CD4-positive, alpha-beta T cell (primary cell): ENCODE measurements around the gene CSPG4. TPM values are rescaled to one million over a fixed set of nuclear protein-coding genes. Genes with fewer than 3 reads are reported as not detected.

Experiments used
- ATAC-seq: fragments of 200-7000 bp; cut with Tn5 transposase; one replicate; pipeline ENCODE4 v1.10.0; 2022; ENCODE audit warnings: mild to moderate bottlenecking; ENCODE audit not compliant: poor library complexity
- CTCF ChIA-PET: fragments of 350-600 bp; sonication (Branson Sonifier 250); formaldehyde crosslinking; loops from one replicate; lab custom pipeline; 2021; ENCODE audit warnings: antibody characterized with exemption, inconsistent platforms; lab: Charles Lee
- POLR2A ChIA-PET: fragments of 350-600 bp; sonication (Branson Sonifier 250); formaldehyde crosslinking; loops from one replicate; lab custom pipeline; 2021; ENCODE audit warnings: antibody characterized with exemption, inconsistent platforms; lab: Charles Lee
- DNase-seq, 14 experiments: peaks; one replicate each; pipeline ENCODE4 v3.0.0-alpha.2; 2013 to 2020; ENCODE audit warnings: mixed read lengths in 2 of 14
- H3K27ac ChIP-seq, 2 donors: one replicate each; pipeline versions ENCODE4 v1.5.1 to v1.7.0; 2013; ENCODE audit warnings: low read length in 2 of 2, low read depth in 1 of 2, mild to moderate bottlenecking in 1 of 2
- H3K27me3 ChIP-seq, 2 experiments: 1 replicate in 1 of 2; 2 replicates in 1 of 2; pipeline versions ENCODE4 v1.6.1 to v1.7.0; 2013; ENCODE audit warnings: low read length in 2 of 2, control low read depth in 1 of 2, mild to moderate bottlenecking in 1 of 2, moderate library complexity in 1 of 2; ENCODE audit not compliant: insufficient read depth in 2 of 2, control insufficient read depth in 1 of 2
- H3K36me3 ChIP-seq: one replicate; pipeline ENCODE4 v1.6.1; 2013; ENCODE audit warnings: low read length, control low read depth; ENCODE audit not compliant: insufficient read depth
- H3K4me1 ChIP-seq: one replicate; pipeline ENCODE4 v1.6.1; 2013; ENCODE audit warnings: low read length, control low read depth; ENCODE audit not compliant: insufficient read depth
- H3K4me3 ChIP-seq: one replicate; pipeline ENCODE4 v1.5.1; 2013; ENCODE audit warnings: mild to moderate bottlenecking, low read length, moderate library complexity
- H3K9me3 ChIP-seq, 2 experiments: 1 replicate in 1 of 2; 2 replicates in 1 of 2; pipeline versions ENCODE4 v1.6.1 to v1.7.0; 2013; ENCODE audit warnings: low read length in 2 of 2, mild to moderate bottlenecking in 2 of 2, control low read depth in 1 of 2, moderate library complexity in 1 of 2; ENCODE audit not compliant: control insufficient read depth in 1 of 2, insufficient read depth in 1 of 2
- H3K27ac Mint-ChIP-seq: one replicate; pipeline ENCODE4 v1.8.0; 2020; ENCODE audit warnings: mixed read lengths
- H3K27me3 Mint-ChIP-seq: one replicate; pipeline ENCODE4 v1.8.0; 2021; ENCODE audit warnings: mixed read lengths
- H3K36me3 Mint-ChIP-seq: one replicate; pipeline ENCODE4 v1.8.0; 2021; ENCODE audit warnings: low read depth, mixed read lengths
- H3K4me1 Mint-ChIP-seq: one replicate; pipeline ENCODE4 v1.8.0; 2021; ENCODE audit warnings: low read depth, mixed read lengths
- H3K4me3 Mint-ChIP-seq: one replicate; pipeline ENCODE4 v1.8.0; 2020; ENCODE audit warnings: mild to moderate bottlenecking, mixed read lengths
- H3K9me3 Mint-ChIP-seq: one replicate; pipeline ENCODE4 v1.8.0; 2020; ENCODE audit warnings: mixed read lengths
- CTCF ChIP-seq: fragments of 200-600 bp; IDR thresholded peaks from one replicate; pipeline ENCODE4 v1.8.0; 2022; ENCODE audit warnings: antibody characterized with exemption, mild to moderate bottlenecking
- intact Hi-C, 2 experiments: fragments of 100-400 bp; cut with DNase I in 1 of 2; cut with micrococcal nuclease in 1 of 2; formaldehyde crosslinking; loops; one replicate each; pipeline versions ENCODE4 v1.15.1 to v1.9.0; 2023 to 2025; cut with DNase I, micrococcal nuclease
- total RNA-seq, 174 experiments: library from RNA in 2 of 174; stranded (reverse) in 2 of 174; gene quantifications; one replicate each; pipeline ENCODE4 v1.2.3 and lab custom pipeline; 2021 to 2026

CSPG4 gene
- total RNA-seq, 2 experiments from 2014 or later = not detected

- DNase-seq = no peak
- Histone ChIP-seq H3K36me3 (no peaks in the 10 kb centered on the region), H3K9me3 (no peaks in the 10 kb centered on the region), H3K27ac (no peak overlapping the region), H3K4me1 (peaks cover under 1% of the 10 kb centered on the region), H3K4me3 (no peak overlapping the region), H3K27me3 (peaks cover 0 to 4% of the 10 kb centered on the region in 2 experiments)
- Mint-ChIP-seq H3K9me3 (no peaks in the 10 kb centered on the region), H3K27ac (no peak overlapping the region), H3K4me3 (no peak overlapping the region), H3K27me3 (peaks cover 9% of the 10 kb centered on the region), H3K36me3 (no peaks in the 10 kb centered on the region), H3K4me1 (no peaks in the 10 kb centered on the region)
- ATAC-seq = no peak
- no peak for TF ChIP-seq CTCF
- POLR2A ChIA-PET = no interaction called here
- CTCF ChIA-PET = no interaction called here
- intact Hi-C loops = no loop called here
These were observed 23.8 kb downstream of the CSPG4 start for GRCh38 chr15:75688831-75689230.

GRCh38 chr15:75688278-75688557, 24.4 kb downstream of the CSPG4 start:
- H3K36me3 ChIP-seq = no peaks in the 10 kb centered on the region
- TF ChIP-seq CTCF = no peak
- H3K27ac ChIP-seq = no peak overlapping the region
- intact Hi-C loops = no loop called here
- H3K9me3 ChIP-seq = no peaks in the 10 kb centered on the region
- POLR2A ChIA-PET = no interaction called here
- Mint-ChIP-seq H3K4me1 (no peaks in the 10 kb centered on the region), H3K36me3 (no peaks in the 10 kb centered on the region), H3K27ac (no peak overlapping the region), H3K9me3 (no peaks in the 10 kb centered on the region), H3K27me3 (peaks cover 9% of the 10 kb centered on the region), H3K4me3 (no peak overlapping the region)
- ATAC-seq = no peak
- DNase-seq = no peak
- CTCF ChIA-PET = no interaction called here
- H3K27me3 ChIP-seq = peaks cover 0 to 4% of the 10 kb centered on the region in 2 experiments
- peaks cover 5% of the 10 kb centered on the region for H3K4me1 ChIP-seq
- no peak overlapping the region for H3K4me3 ChIP-seq

GRCh38 chr15:75687486-75688277, 25.0 kb downstream of the CSPG4 start:
- Mint-ChIP-seq H3K27me3 (peaks cover 6% of the 10 kb centered on the region), H3K4me3 (no peak overlapping the region), H3K4me1 (no peaks in the 10 kb centered on the region), H3K36me3 (no peaks in the 10 kb centered on the region), H3K9me3 (no peaks in the 10 kb centered on the region), H3K27ac (no peak overlapping the region)
- ATAC-seq (no peak), DNase-seq (no peak)
- ChIA-PET POLR2A (no interaction called here), CTCF (no interaction called here)
- Histone ChIP-seq H3K36me3 (no peaks in the 10 kb centered on the region), H3K9me3 (no peaks in the 10 kb centered on the region), H3K27me3 (peaks cover 0 to 4% of the 10 kb centered on the region in 2 experiments), H3K4me1 (peaks cover 5% of the 10 kb centered on the region), H3K27ac (no peak overlapping the region), H3K4me3 (no peak overlapping the region)
- intact Hi-C loops = no loop called here
- TF ChIP-seq CTCF = no peak
